IPS-15b (cell line): ENCODE measurements around the gene SPTB.

ENCODE experiments used
- H3K27me3 ChIP-seq: one replicate; pipeline ENCODE4 v1.6.1; 2013; ENCODE audit warnings: low read length; ENCODE audit not compliant: control insufficient read depth, insufficient read depth
- H3K36me3 ChIP-seq: one replicate; pipeline ENCODE4 v1.6.1; 2013; ENCODE audit warnings: low read length; ENCODE audit not compliant: control insufficient read depth, insufficient read depth
- H3K4me1 ChIP-seq: one replicate; pipeline ENCODE4 v1.6.1; 2013; ENCODE audit warnings: mild to moderate bottlenecking, low read length; ENCODE audit not compliant: control insufficient read depth, insufficient read depth
- H3K4me3 ChIP-seq: one replicate; pipeline ENCODE4 v1.5.1; 2013; ENCODE audit warnings: low read depth, low read length
- H3K9ac ChIP-seq: one replicate; pipeline ENCODE4 v1.6.1; 2013; ENCODE audit warnings: low read depth, mild to moderate bottlenecking, low read length
- H3K9me3 ChIP-seq: one replicate; pipeline ENCODE4 v1.6.1; 2013; ENCODE audit warnings: mild to moderate bottlenecking, low read length; ENCODE audit not compliant: control insufficient read depth, insufficient read depth

The SPTB gene

DNA sequence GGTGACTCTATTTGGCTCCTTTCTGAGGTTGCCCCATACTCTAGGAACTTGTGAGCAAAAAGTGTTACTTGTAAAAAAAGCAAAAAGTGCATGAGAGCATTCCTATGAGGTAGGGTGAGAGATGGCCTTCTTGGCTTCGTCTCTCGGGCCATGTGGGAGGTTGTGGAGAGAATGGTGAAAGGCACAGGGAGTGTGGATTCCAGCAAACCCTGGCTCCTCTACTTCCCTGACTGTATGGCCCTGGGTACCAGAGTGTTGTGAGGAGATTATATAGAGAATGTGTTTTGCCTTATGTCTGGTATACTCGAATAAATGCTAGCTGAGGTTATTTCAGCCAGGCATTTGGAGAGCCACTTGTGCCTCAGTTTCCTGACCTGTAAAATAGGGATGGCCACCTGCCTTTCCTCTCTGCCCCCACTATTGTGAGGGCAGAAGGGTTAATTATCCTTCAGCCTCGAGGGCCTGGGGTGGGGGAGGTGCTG is 164.5 kb downstream of the SPTB start:
- Histone ChIP-seq H3K27me3 (peaks cover 21% of the 10 kb centered on the region), H3K9me3 (peaks cover 2% of the 10 kb centered on the region), H3K4me3 (no peak overlapping the region), H3K4me1 (peaks cover 32% of the 10 kb centered on the region), H3K9ac (no peak overlapping the region), H3K36me3 (no peaks in the 10 kb centered on the region)

DNA sequence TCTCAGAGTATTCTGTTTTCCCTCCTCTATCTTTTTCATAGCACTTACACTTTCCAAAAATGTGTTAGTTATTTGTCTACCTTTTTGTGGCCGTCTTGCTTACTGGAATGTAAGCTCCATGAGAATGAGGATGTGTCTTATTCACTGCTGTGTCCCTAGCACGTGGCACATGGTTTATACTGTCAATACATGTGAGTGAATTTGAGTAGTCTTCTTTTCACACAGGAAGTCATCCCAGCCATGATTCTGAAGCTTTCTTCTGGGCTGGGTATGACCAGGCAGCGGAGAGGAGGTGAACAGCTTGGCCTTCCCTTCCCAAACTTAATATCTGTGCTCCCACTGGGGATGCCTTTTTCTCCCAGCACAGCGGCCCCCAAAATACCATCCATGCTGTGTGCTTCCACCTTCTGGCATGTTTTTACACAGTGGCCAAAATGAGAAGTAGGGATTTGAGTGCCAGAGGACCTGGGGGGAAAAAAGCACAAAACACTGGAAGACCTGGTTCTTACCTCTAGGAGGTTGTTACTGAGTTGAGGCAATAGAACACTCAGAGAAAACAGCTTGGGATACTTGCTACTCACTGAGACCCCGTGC is 165.2 kb downstream of the SPTB start:
- H3K4me1 ChIP-seq, result peaks cover 32% of the 10 kb centered on the region
- no peak overlapping the region for H3K9ac ChIP-seq
- H3K4me3 ChIP-seq, result no peak overlapping the region
- H3K36me3 ChIP-seq, result no peaks in the 10 kb centered on the region
- H3K27me3 ChIP-seq, result peaks cover 25% of the 10 kb centered on the region
- peaks cover 2% of the 10 kb centered on the region for H3K9me3 ChIP-seq

DNA sequence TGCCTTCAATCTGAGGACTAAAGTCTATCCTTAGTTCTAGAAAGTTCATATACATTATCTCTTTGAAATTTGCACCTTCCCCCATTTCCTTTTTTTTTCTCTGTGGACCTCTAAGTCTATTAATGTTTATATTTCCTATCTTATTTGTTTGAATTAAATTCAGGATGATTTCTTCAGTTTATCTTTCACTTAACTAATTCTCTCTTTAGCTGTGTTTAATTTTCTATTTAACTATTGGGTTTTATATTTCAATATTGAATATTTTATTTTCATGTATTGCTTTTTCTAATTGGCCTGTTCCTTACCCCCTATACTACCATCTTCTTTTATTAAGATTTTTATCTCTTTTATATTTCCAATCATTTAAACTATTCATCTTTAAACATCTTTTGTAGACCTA is 166.0 kb downstream of the SPTB start:
- Histone ChIP-seq H3K9me3 (peaks cover 2% of the 10 kb centered on the region), H3K9ac (no peak overlapping the region), H3K4me1 (peaks cover 39% of the 10 kb centered on the region), H3K27me3 (peaks cover 29% of the 10 kb centered on the region), H3K36me3 (no peaks in the 10 kb centered on the region), H3K4me3 (no peak overlapping the region)

DNA sequence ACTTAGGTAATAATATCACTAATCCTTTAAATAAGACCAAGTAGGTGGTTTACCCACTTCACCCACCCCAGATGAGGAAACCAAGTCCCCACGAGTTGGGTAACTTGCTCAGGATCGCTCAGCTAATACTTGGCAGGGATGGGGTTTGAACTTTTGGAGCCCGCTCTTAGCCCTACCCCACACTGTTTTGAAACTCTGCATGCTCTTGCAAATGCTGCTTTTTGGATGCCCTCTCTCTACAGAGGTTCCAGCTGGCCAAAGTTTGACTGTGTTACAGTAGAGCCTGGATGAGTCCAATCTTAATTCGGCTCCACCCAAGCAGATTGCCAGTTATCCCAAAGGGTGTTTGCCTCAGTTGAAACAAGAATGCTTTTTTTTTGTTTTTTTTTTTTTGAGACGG is 168.7 kb downstream of the SPTB start:
- H3K4me3 ChIP-seq, result no peak overlapping the region
- H3K9me3 ChIP-seq, result peaks cover 2% of the 10 kb centered on the region
- H3K36me3 ChIP-seq, result no peaks in the 10 kb centered on the region
- peaks cover 27% of the 10 kb centered on the region for H3K27me3 ChIP-seq
- no peak overlapping the region for H3K9ac ChIP-seq
- H3K4me1 ChIP-seq, result peaks cover 34% of the 10 kb centered on the region

DNA sequence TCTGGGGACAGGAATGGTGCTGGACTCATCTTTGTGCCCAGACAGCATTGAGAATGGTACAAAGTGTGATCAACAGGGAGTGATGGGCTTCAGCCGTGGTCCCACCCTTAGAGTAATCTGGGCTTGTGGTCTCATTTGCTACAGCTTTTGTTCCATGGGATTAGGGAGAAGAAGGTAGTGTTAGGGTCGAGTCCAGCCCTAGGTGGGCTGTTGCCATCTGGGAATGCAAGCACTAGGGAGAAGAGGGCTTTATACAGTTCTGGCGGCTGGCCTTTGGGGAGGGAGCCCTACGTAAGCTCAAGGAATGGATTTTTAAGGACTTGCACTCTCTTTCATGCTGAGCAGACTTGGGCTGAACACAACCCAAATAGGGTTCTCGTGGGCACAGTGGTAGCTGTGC is 170.6 kb downstream of the SPTB start:
- Histone ChIP-seq H3K4me3 (peak overlapping the region; percentile 55), H3K27me3 (peaks cover 27% of the 10 kb centered on the region), H3K36me3 (no peaks in the 10 kb centered on the region), H3K9me3 (peaks cover 2% of the 10 kb centered on the region), H3K4me1 (peaks cover 31% of the 10 kb centered on the region), H3K9ac (no peak overlapping the region)

DNA sequence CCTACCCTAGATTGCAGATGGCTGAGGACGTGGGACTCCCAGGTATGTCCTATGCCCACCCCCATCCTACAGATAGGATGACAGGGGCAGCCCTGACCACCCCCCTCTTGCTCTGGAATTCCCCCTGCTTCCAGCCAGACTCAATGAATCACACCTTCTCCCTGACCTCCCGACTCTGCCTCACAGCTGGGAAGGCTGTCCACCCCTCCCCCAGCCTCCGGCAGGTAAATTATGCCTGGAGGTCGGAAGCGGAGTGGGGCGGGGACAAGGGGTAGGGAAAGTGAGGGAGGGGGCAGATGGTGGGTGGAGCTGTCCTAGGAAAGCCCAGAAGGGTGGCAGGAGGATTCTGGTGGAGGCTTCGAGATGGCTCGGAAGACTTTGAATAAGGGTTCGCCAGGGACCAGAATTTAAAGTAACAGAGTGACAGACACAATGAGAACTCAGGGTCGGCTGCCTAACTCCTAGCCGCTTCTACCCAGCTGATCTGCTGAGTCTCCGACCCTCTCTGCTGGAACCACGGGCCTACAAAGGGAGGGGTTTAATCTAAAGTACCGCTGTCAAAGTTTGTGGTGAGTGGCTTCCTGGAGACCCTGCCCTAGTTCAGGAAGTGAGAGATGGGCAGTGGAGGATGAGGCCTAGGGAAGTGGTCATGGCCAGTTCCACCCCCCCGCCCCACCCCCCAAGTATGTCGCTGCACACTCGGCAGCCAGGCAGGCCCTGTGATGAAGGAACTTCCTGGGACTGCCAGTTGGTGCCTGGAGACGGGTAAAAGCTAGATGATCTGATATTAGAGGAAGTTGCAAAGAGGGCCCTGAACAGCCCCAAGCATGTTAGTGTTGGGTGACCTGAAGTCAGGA is 171.3 kb downstream of the SPTB start:
- peaks cover 21% of the 10 kb centered on the region for H3K27me3 ChIP-seq
- H3K9me3 ChIP-seq, result peaks cover 2% of the 10 kb centered on the region
- no peaks in the 10 kb centered on the region for H3K36me3 ChIP-seq
- H3K4me1 ChIP-seq, result peaks cover 33% of the 10 kb centered on the region
- H3K9ac ChIP-seq, result no peak overlapping the region
- peak overlapping the region; percentile 55 for H3K4me3 ChIP-seq

DNA sequence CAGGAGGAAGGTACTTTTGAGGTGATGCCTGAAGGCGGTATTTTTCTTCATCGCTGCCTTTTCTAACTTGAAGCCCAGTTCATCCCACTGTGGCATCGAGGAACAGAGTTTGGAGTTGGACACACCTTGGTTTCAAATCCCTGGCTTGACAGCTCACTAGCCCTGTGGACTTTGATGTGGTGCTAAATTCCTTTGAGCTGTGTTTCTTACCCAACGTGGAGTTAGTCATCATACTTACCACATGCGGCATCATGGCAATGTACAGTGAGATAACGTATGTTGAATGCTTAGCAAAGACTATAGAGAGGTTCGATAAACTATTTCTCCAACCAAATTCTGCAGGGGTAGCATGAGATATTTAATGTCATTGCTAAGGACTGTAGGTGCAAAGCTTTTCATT is 172.0 kb downstream of the SPTB start:
- H3K36me3 ChIP-seq, result no peaks in the 10 kb centered on the region
- H3K9ac ChIP-seq, result no peak overlapping the region
- H3K4me3 ChIP-seq, result peak overlapping the region; percentile 28
- H3K4me1 ChIP-seq, result peaks cover 36% of the 10 kb centered on the region
- peaks cover 21% of the 10 kb centered on the region for H3K27me3 ChIP-seq
- peaks cover under 1% of the 10 kb centered on the region for H3K9me3 ChIP-seq

DNA sequence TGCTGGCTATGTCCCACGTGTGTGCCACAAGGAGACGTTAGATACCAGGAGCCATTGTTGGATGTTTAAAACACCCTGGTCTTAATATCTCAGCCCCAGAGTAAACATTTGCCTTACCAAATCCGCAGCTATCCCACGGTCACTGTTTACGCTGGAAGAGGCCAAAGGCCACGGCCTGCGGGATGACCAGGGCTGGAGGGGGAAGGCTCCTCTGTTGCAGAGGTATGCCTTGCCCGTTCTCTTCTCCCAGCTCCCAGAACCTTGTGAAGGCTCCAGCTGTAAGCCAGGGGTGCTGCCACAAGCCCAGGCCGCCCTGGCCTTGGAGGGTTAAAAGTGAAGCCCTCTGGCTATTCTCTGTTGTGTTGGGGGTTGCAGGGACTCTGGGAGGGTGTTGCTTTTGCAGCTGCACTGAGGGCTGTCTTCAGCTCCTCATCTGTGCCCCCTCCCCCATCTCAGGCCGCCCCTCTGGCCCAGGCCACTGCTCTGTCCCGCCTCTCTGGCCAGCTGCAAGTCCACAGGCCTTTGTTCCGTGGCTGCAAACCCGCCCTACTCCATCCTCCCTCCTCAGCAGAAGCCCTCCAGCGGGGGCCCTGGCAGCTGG is 173.0 kb downstream of the SPTB start:
- Histone ChIP-seq H3K9me3 (no peaks in the 10 kb centered on the region), H3K9ac (no peak overlapping the region), H3K4me3 (peak overlapping the region; percentile 31), H3K36me3 (no peaks in the 10 kb centered on the region), H3K27me3 (peaks cover 23% of the 10 kb centered on the region), H3K4me1 (peaks cover 46% of the 10 kb centered on the region)

DNA sequence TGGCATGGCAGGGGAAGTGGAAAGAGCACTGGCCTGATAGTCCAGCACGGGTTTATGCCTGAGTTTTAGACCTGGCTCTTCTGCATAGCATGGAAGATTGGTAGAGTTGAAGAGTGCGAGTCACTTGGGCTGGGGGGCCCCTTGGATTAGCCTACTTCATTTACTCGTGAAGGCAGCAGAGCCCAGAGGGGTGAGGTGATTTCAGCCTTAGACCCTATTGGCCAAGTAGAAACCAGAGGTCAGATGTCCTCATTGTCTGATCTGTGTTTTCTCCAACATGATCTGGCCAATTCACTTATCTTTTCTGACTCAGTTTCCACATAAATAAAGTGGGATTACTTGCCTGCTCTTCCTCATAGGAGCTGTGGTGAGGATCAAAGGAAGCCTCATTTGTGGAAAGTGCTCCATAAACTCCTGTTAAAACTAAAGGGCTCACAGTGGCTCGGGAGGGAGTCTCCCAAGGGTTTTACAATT is 173.6 kb downstream of the SPTB start:
- no peaks in the 10 kb centered on the region for H3K36me3 ChIP-seq
- H3K4me3 ChIP-seq, result peak overlapping the region; percentile 80
- no peak overlapping the region for H3K9ac ChIP-seq
- H3K27me3 ChIP-seq, result peaks cover 23% of the 10 kb centered on the region
- H3K4me1 ChIP-seq, result peaks cover 50% of the 10 kb centered on the region
- H3K9me3 ChIP-seq, result no peaks in the 10 kb centered on the region

DNA sequence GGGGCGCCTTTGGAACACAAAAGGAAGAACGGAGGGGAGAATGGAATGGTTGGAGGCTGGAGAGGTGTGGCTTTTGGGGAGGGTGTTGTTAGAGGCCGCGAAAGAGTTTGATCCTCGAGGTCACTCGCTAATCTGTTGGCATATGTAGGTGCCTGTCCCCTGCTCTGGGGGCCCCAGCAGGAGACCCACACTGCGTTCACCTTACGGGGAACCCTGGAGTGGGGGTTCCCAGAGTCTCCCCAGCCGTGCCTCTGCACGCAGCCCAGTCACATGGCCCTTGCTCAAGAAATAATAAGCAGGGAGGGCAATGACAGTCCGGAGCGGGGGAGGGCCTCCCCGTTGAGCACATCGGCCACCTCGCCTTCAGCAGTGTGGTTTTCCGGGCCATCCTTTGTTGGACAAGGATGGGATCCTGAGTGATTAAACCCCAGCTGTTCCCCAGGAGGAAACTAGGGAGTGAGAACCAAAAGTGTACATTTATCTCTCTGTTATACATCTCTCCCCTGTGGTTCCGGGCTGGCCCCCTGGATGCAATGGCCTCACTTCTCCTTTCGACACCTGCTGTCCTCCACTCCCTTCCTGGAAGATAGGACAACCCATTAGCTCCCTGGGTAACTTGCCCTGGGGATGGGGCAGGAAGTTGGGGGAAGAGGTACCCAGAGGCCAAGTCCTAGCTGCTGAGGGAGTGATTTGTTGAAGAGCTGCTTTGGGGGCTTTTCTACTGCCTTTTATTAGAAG is 174.2 kb downstream of the SPTB start:
- no peaks in the 10 kb centered on the region for H3K36me3 ChIP-seq
- peak overlapping the region; percentile 80 for H3K4me3 ChIP-seq
- no peaks in the 10 kb centered on the region for H3K9me3 ChIP-seq
- peaks cover 23% of the 10 kb centered on the region for H3K27me3 ChIP-seq
- peak overlapping the region; percentile 80 for H3K9ac ChIP-seq
- H3K4me1 ChIP-seq, result peaks cover 54% of the 10 kb centered on the region

DNA sequence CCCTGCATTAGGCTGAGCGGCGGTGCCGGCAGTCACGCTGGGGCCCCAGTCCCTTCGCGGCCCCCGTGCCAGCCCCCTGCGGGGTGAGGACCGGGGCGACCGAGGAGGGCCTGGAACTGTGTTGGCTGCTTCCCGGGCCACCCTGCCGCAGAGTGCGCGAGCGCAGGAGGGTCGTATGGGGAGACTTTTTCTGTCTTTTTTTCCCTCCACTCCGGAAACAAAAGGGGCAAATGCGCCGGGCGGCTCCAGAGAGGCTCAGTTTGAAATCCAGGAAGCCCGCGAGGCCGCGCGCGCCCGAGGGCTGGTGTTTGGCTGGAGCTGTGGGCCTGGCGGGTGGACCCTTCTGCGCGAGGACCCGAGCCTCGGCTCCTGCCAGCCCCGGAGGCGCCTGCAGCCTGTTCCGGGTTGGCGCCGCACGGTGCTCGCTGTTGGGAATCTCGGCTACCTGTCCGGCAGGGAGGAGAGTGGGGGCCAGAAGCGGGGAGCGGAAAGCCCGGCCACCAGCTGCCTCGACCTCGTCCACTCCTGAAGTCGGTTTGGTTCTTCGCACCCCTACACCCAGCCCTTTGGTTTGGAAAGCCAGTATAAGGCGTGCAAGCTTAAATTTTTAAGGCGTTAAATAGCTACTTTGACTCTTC is 174.8 kb downstream of the SPTB start:
- no peaks in the 10 kb centered on the region for H3K9me3 ChIP-seq
- H3K27me3 ChIP-seq, result peaks cover 22% of the 10 kb centered on the region
- peak overlapping the region; percentile 80 for H3K9ac ChIP-seq
- peaks cover 54% of the 10 kb centered on the region for H3K4me1 ChIP-seq
- H3K4me3 ChIP-seq, result peak overlapping the region; percentile 80
- no peaks in the 10 kb centered on the region for H3K36me3 ChIP-seq
